Epidermal melanocyte (primary cell): ENCODE results near the gene FOXN4.
"Not testable (repeated sequence)": the region's sequence is repeated elsewhere in the genome, so short reads cannot be mapped to it uniquely, and the experiment has no call there.

Experiments
- DNase-seq: peaks from one replicate; pipeline ENCODE4 v3.0.0; 2011; ENCODE audit warnings: low spot score; ENCODE audit not compliant: insufficient read length

Gene FOXN4

DNA sequence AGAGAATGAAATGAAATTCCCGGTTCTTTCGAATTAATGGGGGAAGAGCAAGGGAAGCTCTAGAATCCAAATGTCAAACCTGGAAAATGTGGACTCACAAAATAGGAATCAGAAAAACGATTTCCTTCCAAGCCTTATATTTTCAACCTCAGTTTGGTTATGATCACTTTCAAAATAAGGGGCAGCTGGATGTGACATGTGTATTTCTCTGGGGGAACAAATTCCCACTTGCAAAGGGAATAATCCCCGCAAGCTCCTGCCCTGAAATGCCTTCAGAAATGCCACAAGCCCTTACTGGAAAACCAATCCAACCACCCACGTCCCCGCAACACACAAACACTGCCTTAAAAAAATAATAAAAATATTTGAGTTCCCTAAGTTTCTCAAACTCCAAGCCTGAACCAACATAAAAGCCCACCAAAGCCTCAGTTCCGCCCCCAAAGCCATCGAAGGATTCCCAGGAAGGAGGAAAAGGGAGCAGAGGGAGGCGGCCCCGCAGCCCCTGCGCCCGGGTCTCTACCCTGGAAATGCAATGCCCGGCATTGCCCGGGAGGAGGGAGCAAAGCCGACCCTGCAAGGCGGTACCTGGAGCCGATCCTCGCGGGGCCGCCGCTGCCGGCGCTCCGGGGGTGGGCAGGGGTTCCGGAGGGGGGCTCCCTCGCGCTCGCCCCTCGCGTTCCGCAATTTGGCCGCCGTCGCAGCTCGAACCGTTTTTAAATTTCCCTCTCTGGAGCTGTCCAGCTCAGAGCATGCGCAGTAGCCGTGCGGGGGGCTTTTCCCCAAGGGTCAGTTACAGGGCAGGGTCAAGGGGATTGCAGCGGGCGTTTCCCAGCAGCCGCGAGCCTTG is at the start of gene FOXN4:
FOXN4 (minus strand) TSS at position 751 of the 847 bp plus-strand sequence. CDS start 963 bp downstream, outside the sequence.
- DNase-seq = no peak

DNA sequence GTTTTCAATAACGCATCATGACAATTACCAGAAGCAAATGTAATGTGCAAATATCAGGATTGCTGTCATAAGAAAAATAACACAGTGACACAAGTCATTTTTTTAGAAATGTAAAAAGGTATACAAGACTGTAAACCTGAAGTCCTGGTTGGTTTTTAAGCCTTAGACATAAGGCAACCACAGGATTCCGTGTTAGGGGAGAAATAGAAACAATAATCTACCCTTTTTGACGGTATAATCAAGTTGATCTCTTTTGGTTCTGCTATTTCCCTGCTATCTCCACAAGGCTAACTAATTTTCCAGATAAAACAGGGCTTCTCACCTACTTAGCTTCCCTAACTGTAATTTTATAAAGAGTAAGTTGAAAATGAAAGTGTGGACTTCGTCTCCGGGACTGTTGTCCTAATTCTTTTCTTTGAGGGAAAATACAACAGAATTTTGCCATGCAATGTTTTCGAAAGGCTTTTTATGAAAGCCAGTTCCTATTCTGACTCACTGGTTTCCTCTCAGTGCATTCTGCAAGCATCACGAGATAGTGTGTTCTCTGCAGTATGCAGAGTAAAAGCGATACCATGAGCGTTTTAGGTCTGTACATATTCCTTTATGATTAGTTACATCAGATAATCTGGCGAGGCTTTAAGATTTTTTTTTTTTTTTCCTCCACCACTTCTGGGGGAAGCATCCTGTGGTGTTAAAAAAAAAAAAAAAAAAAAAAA is 49.2 kb upstream of the FOXN4 start:
- no peak for DNase-seq

- no peak for DNase-seq
Measured at GRCh38 chr12:109357032-109357431, 47.9 kb upstream of the FOXN4 start.

GRCh38 chr12:109356577-109356976 is 47.5 kb upstream of the FOXN4 start:
- no peak for DNase-seq

GRCh38 chr12:109352184-109352583 is 43.1 kb upstream of the FOXN4 start:
- DNase-seq = no peak

DNA sequence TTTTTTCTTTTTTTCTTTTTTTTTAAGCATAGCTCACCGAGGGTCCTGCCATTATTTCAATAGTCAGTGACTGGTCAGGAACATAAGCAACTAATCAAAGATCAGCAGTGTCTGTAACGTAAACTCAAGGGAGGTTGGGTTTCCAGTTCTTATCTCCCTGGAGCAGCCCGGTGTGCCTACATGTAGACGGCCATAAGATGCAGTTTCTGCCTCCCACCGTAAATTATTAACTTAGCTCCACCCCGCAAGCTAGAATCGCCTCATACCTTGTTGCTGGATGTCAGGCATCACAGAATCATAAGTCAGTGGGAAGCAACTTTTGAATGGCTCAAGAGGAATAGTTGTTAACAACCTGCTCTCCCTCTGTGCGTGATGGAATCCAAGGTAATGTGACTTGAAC is 38.5 kb upstream of the FOXN4 start, which contains the start of gene MYO1H:
MYO1H (plus strand) TSS at position 312 of the 400 bp plus-strand sequence; CDS start at position 373, 61 bp downstream.
- DNase-seq = no peak

DNA sequence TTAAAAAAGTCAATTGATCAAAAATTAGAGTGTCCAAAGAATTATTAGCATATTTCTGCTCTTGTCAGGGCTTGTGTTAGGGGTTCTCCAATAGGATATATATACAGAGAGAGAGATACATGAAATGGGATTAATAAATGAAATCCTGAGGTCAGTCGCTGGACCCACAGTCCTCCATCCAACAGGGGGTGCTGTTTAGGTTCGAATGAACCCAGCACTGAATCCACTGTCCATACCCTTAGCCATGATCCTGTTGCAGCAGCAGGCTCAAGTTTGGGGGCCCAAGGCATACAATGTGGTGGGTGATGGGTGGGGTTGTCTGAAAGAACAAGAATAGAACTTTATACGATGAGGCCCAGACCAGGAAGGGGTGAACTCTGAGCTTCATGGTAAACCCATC is 37.8 kb upstream of the FOXN4 start:
- no peak for DNase-seq

- no peak for DNase-seq
Measured at GRCh38 chr12:109345428-109345827, 36.3 kb upstream of the FOXN4 start.

GRCh38 chr12:109343677-109344076 is 34.6 kb upstream of the FOXN4 start:
- DNase-seq = no peak

DNA sequence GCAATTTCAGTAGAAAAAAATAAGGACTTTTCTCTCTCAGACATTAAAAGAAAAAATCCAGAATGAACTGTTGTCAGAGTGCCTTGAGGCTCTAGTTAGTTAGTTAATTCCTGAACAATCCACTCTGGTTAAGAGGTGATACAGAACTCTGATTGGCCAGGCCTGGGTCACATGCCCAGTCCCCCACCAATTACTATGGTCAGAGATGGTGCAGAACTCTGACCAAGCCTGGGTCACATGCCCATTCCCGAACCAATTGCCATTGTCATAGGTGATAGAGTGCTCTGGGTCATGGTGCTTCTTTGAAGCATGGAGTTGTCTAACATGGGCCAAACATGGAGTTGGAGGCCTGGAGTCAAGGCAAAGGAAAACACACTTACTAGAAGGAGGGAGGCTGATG is 27.5 kb upstream of the FOXN4 start:
- no peak for DNase-seq

- DNase-seq = no peak
Measured at GRCh38 chr12:109334887-109335286, 25.8 kb upstream of the FOXN4 start.

GRCh38 chr12:109331301-109331952 is 22.3 kb upstream of the FOXN4 start:
- no peak for DNase-seq

DNA sequence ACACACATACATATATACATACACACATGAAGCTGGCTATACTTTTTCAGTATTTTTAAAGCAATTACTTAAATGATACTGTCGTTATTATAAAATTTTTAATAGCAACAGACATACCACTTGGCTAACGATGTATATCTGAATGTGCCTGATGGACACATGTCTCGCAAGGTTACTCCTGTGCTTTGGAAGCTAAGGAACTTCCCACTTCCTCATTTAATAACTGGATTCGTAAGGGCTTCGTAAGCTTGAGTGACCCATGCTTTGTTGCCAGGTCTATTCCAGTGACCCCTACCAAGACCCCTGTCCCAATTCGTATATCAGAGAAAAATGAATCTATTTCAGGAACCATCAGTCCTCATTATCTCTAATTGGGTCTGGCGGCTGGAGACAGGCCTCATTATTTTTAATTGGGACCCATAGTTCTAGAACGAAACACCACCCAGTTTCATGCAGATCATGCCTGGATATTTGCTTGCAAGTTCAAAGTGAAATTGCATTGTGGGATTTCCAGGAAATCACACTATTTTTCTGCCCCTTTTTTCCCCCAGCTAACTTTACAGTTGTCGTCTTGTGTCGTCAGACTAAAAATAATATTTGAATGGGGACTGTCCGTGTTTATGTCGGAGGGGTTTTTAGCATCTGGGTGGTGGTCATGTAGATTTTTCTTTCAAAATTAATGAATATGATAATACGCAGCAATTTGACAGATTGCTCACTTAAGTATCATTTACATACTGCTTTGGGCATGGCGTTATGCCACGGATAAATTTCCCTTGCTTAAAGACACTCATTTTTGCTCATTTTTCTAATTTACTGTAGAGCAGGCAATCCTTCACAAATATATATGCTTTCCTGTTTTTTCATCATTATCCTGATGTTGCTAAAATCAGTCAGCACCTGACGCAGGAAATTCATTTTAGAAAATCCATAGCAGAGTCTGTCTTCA is 21.5 kb upstream of the FOXN4 start:
- DNase-seq = no peak

GRCh38 chr12:109329686-109330085 is 20.6 kb upstream of the FOXN4 start:
- DNase-seq = no peak

GRCh38 chr12:109329003-109329402 is 19.9 kb upstream of the FOXN4 start:
- DNase-seq = no peak

GRCh38 chr12:109321294-109321693 is 12.2 kb upstream of the FOXN4 start:
- not testable (repeated sequence) for DNase-seq

- DNase-seq = no peak
Measured at GRCh38 chr12:109310247-109311125, 1.4 kb upstream of the FOXN4 start.

DNA sequence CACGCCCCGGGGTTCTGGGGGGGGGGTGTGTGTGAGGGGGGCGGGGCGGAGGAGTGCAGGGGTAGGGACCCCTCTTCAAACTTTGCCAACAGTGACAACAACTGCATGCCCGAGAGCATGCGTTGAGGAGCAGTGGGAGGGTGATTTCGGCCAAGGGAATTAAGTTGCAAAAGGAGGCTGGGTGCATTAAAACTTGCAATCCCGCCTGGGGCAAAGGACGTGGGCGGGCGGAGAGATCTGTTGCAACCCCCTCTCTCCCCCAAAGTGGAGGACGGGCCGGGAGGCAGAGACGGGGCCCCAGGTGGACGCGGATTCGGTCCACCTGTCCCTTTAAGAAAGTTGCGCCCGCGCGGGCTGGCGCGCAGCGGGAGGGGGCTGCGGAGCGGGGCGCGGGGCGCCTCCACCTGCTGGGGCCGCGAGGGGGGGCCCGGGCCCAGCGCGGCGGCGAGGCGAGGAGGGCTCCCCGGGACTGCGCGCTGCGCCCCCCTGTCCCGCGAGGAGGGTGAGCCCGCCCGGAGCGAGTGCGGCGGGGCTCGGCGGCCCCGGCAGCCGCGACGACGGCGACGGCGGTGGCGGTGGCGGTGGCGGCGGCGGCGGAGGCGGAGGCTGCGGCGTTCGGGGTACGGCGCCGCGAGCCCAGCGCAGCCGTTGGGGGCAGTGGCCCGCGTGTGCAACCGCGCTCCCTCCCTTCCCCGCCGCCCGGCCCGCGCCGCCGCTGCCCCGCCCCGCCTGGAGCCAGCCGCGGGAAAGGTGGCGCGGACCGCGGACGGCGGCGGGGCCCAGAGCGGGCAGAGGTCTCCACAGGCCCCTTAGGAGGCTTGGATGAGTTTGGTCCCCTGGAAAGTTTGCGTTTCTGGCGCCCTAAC is 530 bp upstream of the FOXN4 start:
- DNase-seq = no peak

GRCh38 chr12:109307051-109307450 is 2.0 kb downstream of the FOXN4 start:
- no peak for DNase-seq
